HepG2 (cell line): Measurements from ENCODE around the gene GPR33. TPM values are rescaled to one million over a fixed set of nuclear protein-coding genes. Genes with fewer than 3 reads are reported as not detected.
"Not testable (repeated sequence)": the region's sequence is repeated elsewhere in the genome, so short reads cannot be mapped to it uniquely, and the experiment has no call there.

Source experiments
- ATAC-seq: fragments of 200-7000 bp; cut with Tn5 transposase; 3 replicates; pipeline ENCODE4 v1.9.1; 2020; ENCODE audit warnings: mild to moderate bottlenecking, moderate library complexity
- BruUV-seq: library from RNA; stranded (reverse); fragments of 400-500 nt; replicated peaks from 2 replicates; lab custom pipeline; 2021; lab: Mats Ljungman, UMichigan
- CTCF ChIA-PET: fragments of 300-600 bp; formaldehyde crosslinking; extraction: SDS; loops from one replicate; lab custom pipeline; 2021; ENCODE audit warnings: low total read pairs, inconsistent platforms, low intra/inter-chr PET ratio; lab: Yijun Ruan, JAX
- POLR2A ChIA-PET: fragments of 350-600 bp; sonication (Branson Sonifier 250); formaldehyde crosslinking; loops from one replicate; lab custom pipeline; 2020; ENCODE audit warnings: antibody characterized with exemption, inconsistent platforms; lab: Yijun Ruan, JAX
- DNase-seq: peaks from one replicate; pipeline ENCODE4 v3.0.0-alpha.2; 2015; ENCODE audit warnings: low spot score
- FAIRE-seq: peaks from 3 replicates; lab custom pipeline; 2011; peaks lifted over from hg19 to GRCh38; lab: Jason Lieb, UNC
- H2AFZ ChIP-seq: one replicate; pipeline ENCODE4 v1.6.1; 2011; ENCODE audit warnings: low read length, inconsistent platforms
- H3K27ac ChIP-seq: fragments of 300-600 bp; 3 replicates; pipeline ENCODE4 v1.8.0; 2011; ENCODE audit warnings: mixed run types, mild to moderate bottlenecking, mixed read lengths, low read length, inconsistent platforms; ENCODE audit not compliant: insufficient read depth; ENCODE audit errors: extremely low read length
- H3K27me3 ChIP-seq, 2 experiments: fragments of 200-600 bp in 1 of 2; 2 replicates in 1 of 2; 3 replicates in 1 of 2; pipeline versions ENCODE4 v1.6.0 to v1.8.0; 2011; ENCODE audit warnings: low read length in 2 of 2, mild to moderate bottlenecking in 2 of 2, moderate library complexity in 2 of 2, inconsistent platforms in 1 of 2; ENCODE audit not compliant: insufficient read depth in 2 of 2, control insufficient read depth in 1 of 2
- H3K36me3 ChIP-seq, 2 experiments: fragments of 200-600 bp in 1 of 2; replicated peaks in 1 of 2; 2 replicates in 1 of 2; 3 replicates in 1 of 2; pipeline versions ENCODE4 v1.5.1 to v1.8.0; 2011; ENCODE audit warnings: low read length in 2 of 2, inconsistent platforms in 1 of 2; ENCODE audit not compliant: insufficient read depth in 2 of 2, control insufficient read depth in 1 of 2
- H3K4me1 ChIP-seq: 2 replicates; pipeline ENCODE4 v1.5.1; 2012; ENCODE audit warnings: low read length, inconsistent platforms; ENCODE audit not compliant: insufficient read depth
- H3K4me2 ChIP-seq: 2 replicates; pipeline ENCODE4 v1.6.0; 2011; ENCODE audit warnings: low read depth, low read length, inconsistent platforms
- H3K4me3 ChIP-seq, 3 experiments: fragments of 200-600 bp in 1 of 3; sonication (generic), shearing (Covaris generic) in 1 of 3; replicated peaks in 1 of 3; 2 replicates each; pipeline ENCODE4 v1.5.1; 2011 to 2016; ENCODE audit warnings: low read length in 3 of 3, inconsistent platforms in 2 of 3, low read depth in 2 of 3, mild to moderate bottlenecking in 2 of 3, control low read depth in 1 of 3, mixed read lengths in 1 of 3; ENCODE audit not compliant: insufficient read depth in 1 of 3
- H3K79me2 ChIP-seq: one replicate; pipeline ENCODE4 v1.6.1; 2011; ENCODE audit warnings: low read length, inconsistent platforms; ENCODE audit not compliant: insufficient read depth
- H3K9ac ChIP-seq: 2 replicates; pipeline ENCODE4 v1.6.0; 2011; ENCODE audit warnings: mild to moderate bottlenecking, low read depth, low read length, inconsistent platforms; ENCODE audit not compliant: insufficient read depth
- H3K9me3 ChIP-seq: 2 replicates; pipeline ENCODE4 v1.5.1; 2012; ENCODE audit warnings: mild to moderate bottlenecking, low read length
- H4K20me1 ChIP-seq: 2 replicates; pipeline ENCODE4 v1.6.0; 2011; ENCODE audit warnings: inconsistent platforms, mild to moderate bottlenecking, low read length, moderate library complexity; ENCODE audit not compliant: insufficient read depth
- CCDC6 ChIP-seq: sonication (generic); formaldehyde crosslinking; IDR thresholded peaks from 2 replicates; pipeline ENCODE4 v1.8.1; 2022; ENCODE audit warnings: mild to moderate bottlenecking, missing genetic modification reagents, moderate library complexity
- CREBL2 ChIP-seq: sonication (generic); formaldehyde crosslinking; IDR thresholded peaks from 2 replicates; pipeline ENCODE4 v1.8.1; 2023; ENCODE audit warnings: missing genetic modification reagents, mild to moderate bottlenecking, borderline replicate concordance
- HNF4A ChIP-seq: sonication (generic); formaldehyde crosslinking; IDR thresholded peaks from 2 replicates; pipeline ENCODE4 v1.4.0; 2020; ENCODE audit warnings: missing genetic modification reagents
- POLR2AphosphoS2 ChIP-seq: IDR thresholded peaks from 2 replicates; pipeline ENCODE4 v1.6.1; 2011; ENCODE audit warnings: low read depth, low read length, improper control_type of control experiment
- WIZ ChIP-seq: sonication (generic); formaldehyde crosslinking; IDR thresholded peaks from 2 replicates; pipeline ENCODE4 v1.5.1; 2020; ENCODE audit warnings: mild to moderate bottlenecking, missing genetic modification reagents
- WGBS: methylation state at CpG from one replicate; pipeline ENCODE4 v1.1.6; 2017; ENCODE audit warnings: low lambda C conversion rate; 5-methylcytosine and 5-hydroxymethylcytosine counted together
- in situ Hi-C: cut with HindIII; loops from 2 replicates; pipeline ENCODE4 v1.10.0; 2017; ENCODE audit warnings: low pct_unique_long_range_greater_than_20kb; ENCODE audit not compliant: extremely low pct_ligation_motif_present
- intact Hi-C: fragments of 100-400 bp; cut with micrococcal nuclease; formaldehyde crosslinking; loops from one replicate; pipeline ENCODE4 v1.10.0; 2022; ENCODE audit not compliant: unreplicated experiment
- polyA plus RNA-seq, 8 experiments: library from polyadenylated mRNA; depleted of rRNA in 3 of 8; stranded (reverse) in 7 of 8; unstranded in 1 of 8; fragments of >200 nt; fragmentation: Illumina TruSeq in 4 of 8; extraction: Trizol in 4 of 8; gene quantifications; 2 replicates each; pipeline versions ENCODE4 v1.2.1 to v1.2.3, GENCODE V29; 2011 to 2016; ENCODE audit warnings: low read depth in 4 of 8, missing spikeins in 1 of 8, mixed read lengths in 1 of 8; ENCODE audit not compliant: insufficient read depth in 1 of 8
- total RNA-seq, 5 experiments: library from RNA; depleted of rRNA; stranded (reverse); fragments of >200 nt; fragmentation: Illumina TruSeq; extraction: Trizol; gene quantifications; 2 replicates each; pipeline ENCODE4 v1.2.3, GENCODE V29; 2016; ENCODE audit warnings: low read depth in 1 of 5

The GPR33 gene
- total and polyA plus RNA-seq, 2 of the 13 experiments (the other 11 are each of a cell fraction or from before 2014, with no cell fraction given) = not detected

GRCh38 chr14:31439561-31439960 lies 48.3 kb downstream of the GPR33 start:
- Histone ChIP-seq H3K36me3 (no peaks in the 10 kb centered on the region), H3K79me2 (no peaks in the 10 kb centered on the region), H3K4me1 (no peaks in the 10 kb centered on the region), H3K9ac (no peak overlapping the region), H2AFZ (no peak overlapping the region), H4K20me1 (no peaks in the 10 kb centered on the region)
- POLR2A ChIA-PET = interaction anchor here (1.5 kb wide), 1 partner anchor 18 kb away, joined by 3 read pairs; the partner anchor contains the start of gene DTD2
- WGBS = 93% methylated on average over 2 of the region's 2 CpGs
- in situ Hi-C loops (no loop called here), intact Hi-C loops (no loop called here)
- DNase-seq = no peak
- no peak for TF ChIP-seq CREBL2
- TF ChIP-seq WIZ (CRISPR knock-in tag) = no peak
- no peak for TF ChIP-seq CCDC6 (CRISPR knock-in tag)
- TF ChIP-seq HNF4A (CRISPR knock-in tag) = no peak
- no peak for TF ChIP-seq POLR2AphosphoS2
- TF ChIP-seq, all 625 proteins: peak for 0
- no peak overlapping the region for H3K4me3 ChIP-seq
- H3K4me2 ChIP-seq = no peak overlapping the region
- CTCF ChIA-PET = no interaction called here
- ATAC-seq (no peak), FAIRE-seq (no peak)
- H3K9me3 ChIP-seq = no peaks in the 10 kb centered on the region
- no peak overlapping the region for H3K27ac ChIP-seq
- no peaks in the 10 kb centered on the region for H3K27me3 ChIP-seq
- BruUV-seq = no TSS peak

GRCh38 chr14:31437045-31437691 lies 50.7 kb downstream of the GPR33 start:
- not testable (repeated sequence) for ATAC-seq, FAIRE-seq

More at GRCh38 chr14:31437045-31437691, 50.7 kb downstream of the GPR33 start:
- H3K4me3 ChIP-seq, POLR2A ChIA-PET, H3K27ac ChIP-seq, H3K36me3 ChIP-seq, H3K79me2 ChIP-seq, intact Hi-C loops, DNase-seq, H4K20me1 ChIP-seq, H2AFZ ChIP-seq, H3K9me3 ChIP-seq, CTCF ChIA-PET, in situ Hi-C loops, H3K27me3 ChIP-seq, H3K9ac ChIP-seq, H3K4me1 ChIP-seq, BruUV-seq, H3K4me2 ChIP-seq: not testable (repeated sequence)
- WGBS = 96% methylated on average over 24 of the region's 45 CpGs
